DMS153 (cell line): ENCODE measurements around the gene PCK1.
A peak's percentile ranks its signal among the peaks of the same experiment; 100 is the strongest.

Source experiments
- DNase-seq: peaks from one replicate; lab custom pipeline; 2025; lab: John Stamatoyannopoulos, UW

The PCK1 gene

GRCh38 chr20:57561356-57562279 lies 708 bp downstream of the PCK1 start:
- DNase-seq: no peak

DNA sequence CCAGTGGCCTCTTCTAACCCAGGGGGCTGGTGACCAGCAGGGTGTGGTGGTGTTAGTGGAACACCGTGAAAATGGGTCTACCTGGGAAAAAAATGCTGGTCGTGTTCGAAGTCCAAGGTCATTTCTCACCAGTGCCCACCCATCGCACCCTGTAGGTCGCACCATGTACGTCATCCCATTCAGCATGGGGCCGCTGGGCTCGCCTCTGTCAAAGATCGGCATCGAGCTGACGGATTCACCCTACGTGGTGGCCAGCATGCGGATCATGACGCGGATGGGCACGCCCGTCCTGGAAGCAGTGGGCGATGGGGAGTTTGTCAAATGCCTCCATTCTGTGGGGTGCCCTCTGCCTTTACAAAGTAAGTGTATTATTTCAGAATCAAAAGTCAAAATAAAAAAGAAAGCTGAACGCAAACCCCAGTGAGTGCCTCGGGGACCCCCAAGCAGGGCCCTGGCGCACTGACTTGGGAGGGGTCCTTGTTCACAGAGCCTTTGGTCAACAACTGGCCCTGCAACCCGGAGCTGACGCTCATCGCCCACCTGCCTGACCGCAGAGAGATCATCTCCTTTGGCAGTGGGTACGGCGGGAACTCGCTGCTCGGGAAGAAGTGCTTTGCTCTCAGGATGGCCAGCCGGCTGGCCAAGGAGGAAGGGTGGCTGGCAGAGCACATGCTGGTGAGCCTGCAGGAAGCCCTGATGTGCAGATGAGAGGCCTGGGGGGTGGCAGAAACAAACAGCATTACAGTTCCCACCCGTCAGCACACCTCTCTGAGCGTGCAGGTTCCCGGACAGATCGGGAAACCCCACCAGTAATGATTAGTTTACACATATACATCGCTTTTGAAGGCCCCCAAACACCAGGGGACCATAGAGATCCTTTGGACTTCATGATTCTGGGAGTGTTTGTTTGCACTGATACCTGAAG lies 1.9 kb downstream of the PCK1 start:
- DNase-seq: no peak

DNA sequence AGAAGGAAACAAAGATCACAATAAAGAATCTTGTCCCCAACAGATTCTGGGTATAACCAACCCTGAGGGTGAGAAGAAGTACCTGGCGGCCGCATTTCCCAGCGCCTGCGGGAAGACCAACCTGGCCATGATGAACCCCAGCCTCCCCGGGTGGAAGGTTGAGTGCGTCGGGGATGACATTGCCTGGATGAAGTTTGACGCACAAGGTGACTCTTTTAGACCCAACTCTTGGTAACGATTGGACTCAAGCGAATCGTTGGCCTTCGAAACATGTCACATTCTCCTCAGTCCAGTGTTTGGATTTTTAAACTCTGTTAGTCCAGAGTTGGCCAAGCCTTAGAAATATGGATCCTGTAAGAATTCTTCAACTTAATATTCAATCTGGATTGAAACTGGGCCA lies 2.6 kb downstream of the PCK1 start:
- DNase-seq: no peak

- DNase-seq: no peak
These were observed 3.4 kb downstream of the PCK1 start for GRCh38 chr20:57564180-57564802.

DNA sequence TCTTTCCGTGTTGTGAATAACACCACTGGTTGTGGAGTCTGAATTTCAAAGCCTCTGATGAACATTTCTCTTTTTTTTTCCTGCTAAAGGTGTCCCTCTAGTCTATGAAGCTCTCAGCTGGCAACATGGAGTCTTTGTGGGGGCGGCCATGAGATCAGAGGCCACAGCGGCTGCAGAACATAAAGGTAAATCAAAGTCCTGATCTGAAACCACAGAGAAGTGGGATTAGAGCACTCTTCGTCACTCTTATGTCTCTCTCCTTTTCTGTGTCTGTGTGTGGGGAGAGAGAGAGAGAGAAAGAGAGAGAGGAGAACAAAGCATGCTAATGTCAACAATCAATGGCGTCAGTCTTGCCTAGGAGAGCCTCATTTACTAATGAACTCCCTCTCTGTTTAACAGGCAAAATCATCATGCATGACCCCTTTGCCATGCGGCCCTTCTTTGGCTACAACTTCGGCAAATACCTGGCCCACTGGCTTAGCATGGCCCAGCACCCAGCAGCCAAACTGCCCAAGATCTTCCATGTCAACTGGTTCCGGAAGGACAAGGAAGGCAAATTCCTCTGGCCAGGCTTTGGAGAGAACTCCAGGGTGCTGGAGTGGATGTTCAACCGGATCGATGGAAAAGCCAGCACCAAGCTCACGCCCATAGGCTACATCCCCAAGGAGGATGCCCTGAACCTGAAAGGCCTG lies 4.2 kb downstream of the PCK1 start:
- DNase-seq: no peak

- DNase-seq: no peak
These were observed 5.5 kb downstream of the PCK1 start for GRCh38 chr20:57566399-57566798.

DNA sequence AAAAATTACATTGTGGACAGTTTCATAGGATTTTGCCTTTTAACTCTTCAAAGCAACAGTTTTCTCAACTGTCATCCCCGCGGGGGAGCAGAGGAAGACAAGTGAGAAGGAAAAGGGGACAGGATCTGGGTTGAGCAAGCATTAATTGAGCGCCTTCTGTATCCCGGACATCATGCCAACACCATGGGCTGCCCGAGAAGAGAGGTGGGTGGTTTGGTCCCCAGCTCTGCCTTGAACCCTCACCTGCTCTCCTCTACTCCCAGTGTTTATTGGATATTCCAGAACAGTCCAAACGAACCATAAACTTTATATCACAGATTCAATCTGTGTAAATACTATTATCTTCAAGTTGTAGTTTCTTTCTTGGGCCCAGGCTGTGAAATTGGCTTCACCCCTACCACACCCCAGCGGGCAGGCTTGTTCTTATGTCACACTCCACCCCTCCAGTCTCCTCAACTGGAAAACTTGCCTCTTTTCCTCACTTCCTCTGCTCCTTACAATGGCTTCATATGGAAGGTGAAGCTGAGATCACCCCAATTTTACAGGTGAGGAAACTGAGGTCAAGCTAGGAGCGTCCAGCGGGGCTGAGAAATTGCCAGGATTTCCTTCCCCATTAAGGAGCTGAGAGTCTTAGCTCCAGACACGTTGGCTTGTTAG lies 6.0 kb downstream of the PCK1 start:
- no peak for DNase-seq

- DNase-seq: no peak
These were observed 6.7 kb downstream of the PCK1 start for GRCh38 chr20:57567471-57568079.

GRCh38 chr20:57568088-57568896 lies 7.4 kb downstream of the PCK1 start:
- DNase-seq: no peak

GRCh38 chr20:57568960-57569359 lies 8.1 kb downstream of the PCK1 start:
- DNase-seq: no peak

DNA sequence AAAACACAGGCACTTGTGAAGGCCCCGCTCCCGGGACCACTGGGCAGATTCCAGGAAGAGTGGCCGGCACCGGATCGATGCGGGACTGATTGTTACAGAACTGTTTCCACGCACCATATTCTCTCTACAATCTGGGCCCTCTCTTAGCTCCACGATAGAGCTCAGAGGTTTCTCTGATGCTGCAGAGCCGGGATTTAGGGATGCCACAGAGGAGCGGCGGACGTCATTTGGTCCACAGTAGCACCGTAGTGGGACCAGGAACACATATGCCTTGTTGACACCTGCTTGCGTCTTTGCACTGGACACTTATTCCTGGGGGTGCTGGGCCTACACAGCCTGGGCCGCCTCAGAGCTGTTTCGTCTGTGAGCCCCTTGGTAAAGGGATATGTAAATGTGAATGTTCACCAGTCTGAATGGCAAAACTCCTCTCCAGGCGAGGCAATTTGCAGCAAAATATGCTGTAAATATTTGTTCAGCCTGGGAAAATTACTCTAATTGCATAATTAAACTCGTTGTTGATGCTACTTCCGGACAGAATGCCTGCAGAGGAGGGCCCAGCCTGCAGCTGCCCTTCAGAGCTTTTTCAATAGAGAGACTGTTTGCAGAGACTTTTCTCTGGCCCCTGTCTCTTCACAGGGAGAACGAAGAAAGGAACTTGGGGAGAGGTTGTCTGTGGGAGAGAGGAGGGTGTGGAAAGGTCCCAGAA lies 9.4 kb downstream of the PCK1 start:
- DNase-seq: peak; percentile 39

- no peak for DNase-seq
These were observed 10.0 kb downstream of the PCK1 start for GRCh38 chr20:57570920-57571319.

- DNase-seq: no peak
These were observed 11.0 kb downstream of the PCK1 start for GRCh38 chr20:57571782-57572416.

- DNase-seq: no peak
These were observed 12.3 kb downstream of the PCK1 start for GRCh38 chr20:57573242-57573641.

DNA sequence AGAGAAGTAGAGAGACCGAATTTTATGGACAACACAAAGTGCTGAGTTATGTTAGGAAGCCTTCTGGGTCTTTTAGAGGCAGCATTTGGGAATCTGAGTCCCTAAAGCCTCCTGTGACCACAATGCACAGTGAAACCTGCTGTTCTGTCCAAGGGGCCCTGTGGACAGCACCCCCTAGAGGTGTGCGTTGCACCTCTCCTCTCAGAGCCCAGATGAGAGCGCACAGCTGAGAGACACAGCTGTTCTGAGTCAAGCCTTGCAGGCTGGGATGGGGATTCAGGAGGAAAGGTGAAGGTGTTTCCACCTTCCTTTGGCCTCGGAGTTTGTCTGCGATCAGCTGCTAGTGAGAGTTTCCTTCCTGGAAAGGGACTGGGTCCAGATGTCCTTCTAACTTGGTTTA lies 13.0 kb downstream of the PCK1 start:
- DNase-seq: no peak

DNA sequence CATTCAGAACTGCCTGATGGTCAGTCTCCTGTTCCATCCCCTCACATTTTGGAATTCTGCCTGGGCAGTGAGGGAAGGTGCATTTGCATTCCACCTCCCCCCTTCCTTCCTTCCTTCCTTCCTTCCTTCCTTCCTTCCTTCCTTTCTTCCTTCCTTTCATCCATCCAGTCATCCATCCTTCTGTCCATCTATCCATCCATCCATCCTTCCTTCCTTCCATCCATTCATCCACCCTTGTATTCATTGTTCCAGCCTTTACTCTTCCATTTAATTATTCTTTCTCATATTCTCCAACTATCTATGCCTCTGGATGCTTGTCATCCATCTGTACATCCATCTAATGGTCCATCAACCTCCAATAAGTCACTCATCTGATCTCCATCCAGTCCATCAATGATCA lies 14.0 kb downstream of the PCK1 start:
- DNase-seq: no peak

GRCh38 chr20:57576002-57576401 lies 15.1 kb downstream of the PCK1 start:
- no peak for DNase-seq

DNA sequence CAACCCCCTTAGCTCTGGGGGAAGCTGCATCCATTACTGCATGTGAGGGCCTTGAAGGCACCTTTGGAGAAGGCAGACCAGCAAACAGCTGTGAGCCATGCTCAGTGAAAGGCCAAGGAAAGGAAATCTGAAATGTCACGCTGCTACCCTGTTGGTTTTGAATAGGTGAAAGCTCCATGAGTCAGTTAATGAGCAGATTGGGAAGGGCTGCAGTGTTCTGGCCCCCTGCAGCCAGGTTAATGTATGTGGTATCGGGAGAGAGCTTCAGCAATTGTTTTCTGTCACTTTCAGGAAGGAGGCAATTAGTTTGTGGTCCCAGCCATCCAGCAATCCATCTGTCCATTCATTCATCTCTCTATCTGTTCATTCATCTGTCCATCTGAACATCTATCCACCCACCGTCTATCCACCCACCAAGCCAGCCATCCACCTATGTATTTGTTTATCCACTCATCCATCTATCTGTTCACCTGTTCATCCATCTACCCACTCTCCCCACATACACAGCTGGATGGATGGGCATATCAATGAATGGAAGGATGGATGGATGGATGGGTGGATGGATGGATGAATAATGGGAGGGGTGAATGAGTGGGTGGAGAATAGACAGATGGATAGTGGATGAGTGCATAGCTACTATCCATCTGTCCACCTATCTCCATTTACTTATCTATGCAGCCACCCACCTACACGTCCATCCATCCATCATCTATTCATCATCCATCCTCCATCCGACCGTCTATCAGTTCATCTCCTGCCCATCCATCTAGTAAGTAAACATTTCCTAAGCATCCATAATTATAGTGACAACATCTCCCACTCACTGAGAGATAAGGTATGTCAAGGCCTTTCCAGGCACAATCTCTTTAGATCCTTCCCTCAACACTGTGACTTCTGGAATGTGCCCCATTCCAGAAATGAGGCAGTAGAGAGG lies 16.0 kb downstream of the PCK1 start:
- DNase-seq: no peak
